OCI-M1 (cell line): ENCODE results near the gene CATSPERZ.
A peak's percentile ranks its signal among the peaks of the same experiment; 100 is the strongest.

Experiments used
- DNase-seq: peaks from one replicate; lab custom pipeline; 2025; lab: John Stamatoyannopoulos, UW

Gene CATSPERZ

DNA sequence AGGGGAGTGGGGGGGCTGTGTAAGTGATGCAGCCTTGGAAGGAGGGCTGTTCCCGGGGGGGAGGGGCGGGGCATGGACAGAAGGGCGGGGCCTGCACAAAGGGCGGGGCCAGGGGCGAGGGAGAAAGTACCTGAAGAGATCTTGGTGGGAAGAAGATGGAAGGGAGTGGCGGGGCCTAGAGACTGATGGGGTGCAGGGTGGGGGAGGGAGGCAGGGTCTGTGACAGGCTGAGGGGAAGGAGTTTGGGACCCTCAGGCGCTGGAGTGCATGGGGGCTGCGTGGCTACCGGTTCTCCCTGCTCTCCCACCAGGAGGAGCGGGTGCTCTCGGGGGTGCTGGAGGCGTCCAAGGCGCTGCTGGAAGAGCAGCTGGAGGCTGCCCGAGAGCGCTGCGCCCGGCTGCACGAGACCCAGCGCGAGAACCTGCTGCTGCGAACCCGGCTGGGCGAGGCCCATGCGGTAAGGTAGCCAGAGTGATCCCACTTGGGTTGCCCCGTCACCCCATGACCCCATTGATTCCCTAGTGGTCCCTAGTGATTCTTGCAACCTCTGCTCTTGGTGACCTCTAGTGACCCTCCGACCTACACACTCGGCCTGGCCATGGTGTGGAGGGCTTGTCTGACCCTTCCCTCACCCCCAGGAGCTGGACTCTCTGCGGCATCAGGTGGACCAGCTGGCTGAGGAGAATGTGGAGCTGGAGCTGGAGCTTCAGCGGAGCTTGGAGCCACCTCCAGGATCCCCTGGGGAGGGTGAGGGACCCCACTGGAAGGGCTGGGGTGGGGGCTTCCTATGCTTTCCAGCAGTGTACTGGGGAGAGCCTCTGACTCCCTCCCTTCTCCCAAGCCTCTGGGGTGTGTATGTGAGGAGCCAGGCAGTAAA lies 42.9 kb downstream of the CATSPERZ start:
- DNase-seq = no peak

GRCh38 chr11:64343767-64344559 lies 43.8 kb downstream of the CATSPERZ start:
- peak; percentile 58 for DNase-seq

DNA sequence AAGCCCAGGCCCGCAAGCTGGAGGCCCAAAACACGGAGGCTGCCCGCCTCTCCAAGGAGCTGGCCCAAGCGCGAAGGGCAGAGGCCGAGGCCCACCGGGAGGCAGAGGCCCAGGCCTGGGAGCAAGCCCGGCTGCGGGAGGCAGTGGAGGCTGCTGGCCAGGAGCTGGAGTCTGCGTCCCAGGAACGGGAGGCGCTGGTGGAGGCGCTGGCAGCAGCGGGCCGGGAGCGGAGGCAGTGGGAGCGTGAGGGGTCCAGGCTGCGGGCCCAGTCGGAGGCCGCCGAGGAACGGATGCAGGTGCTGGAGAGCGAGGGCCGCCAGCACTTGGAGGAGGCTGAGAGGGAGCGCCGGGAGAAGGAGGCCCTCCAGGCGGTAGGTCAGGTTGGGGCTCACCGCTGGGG lies 44.6 kb downstream of the CATSPERZ start:
- DNase-seq = no peak

GRCh38 chr11:64347193-64347867 lies 47.2 kb downstream of the CATSPERZ start:
- no peak for DNase-seq

DNA sequence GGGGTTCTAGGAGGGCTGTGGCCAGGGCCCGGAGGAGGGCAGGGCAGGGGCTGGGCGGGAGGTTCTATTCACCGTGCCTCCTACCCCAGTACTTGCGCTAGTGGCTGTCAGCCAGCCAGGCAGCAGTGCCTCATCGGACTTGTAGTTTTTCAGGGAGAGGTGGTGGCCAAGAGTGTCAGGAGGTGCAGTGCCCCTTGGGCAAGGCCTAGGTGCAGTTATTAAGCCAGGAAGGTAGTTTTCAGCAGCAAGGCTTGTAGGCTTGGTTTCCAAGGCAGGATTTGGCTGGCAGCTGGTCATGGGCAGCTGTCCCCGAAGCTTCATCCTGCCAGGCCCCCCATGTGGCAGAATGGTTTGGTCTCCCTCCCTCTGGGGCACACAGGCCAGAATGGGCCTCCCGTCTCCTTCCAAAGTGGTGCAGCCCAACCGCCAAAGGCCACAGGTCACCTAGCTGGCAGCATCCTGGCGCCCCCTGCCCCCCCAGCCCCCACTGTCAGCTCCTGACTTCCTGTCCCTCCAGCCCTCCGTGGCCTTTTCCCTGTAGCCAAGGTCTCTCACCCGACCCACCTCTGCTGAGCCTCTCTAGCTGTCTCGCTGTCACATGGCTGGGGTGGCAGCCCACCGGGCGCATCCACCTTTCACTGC lies 48.3 kb downstream of the CATSPERZ start:
- DNase-seq = no peak

GRCh38 chr11:64349025-64349387 lies 48.8 kb downstream of the CATSPERZ start:
- DNase-seq = no peak

- no peak for DNase-seq
Measured at GRCh38 chr11:64349404-64349803, 49.2 kb downstream of the CATSPERZ start.

DNA sequence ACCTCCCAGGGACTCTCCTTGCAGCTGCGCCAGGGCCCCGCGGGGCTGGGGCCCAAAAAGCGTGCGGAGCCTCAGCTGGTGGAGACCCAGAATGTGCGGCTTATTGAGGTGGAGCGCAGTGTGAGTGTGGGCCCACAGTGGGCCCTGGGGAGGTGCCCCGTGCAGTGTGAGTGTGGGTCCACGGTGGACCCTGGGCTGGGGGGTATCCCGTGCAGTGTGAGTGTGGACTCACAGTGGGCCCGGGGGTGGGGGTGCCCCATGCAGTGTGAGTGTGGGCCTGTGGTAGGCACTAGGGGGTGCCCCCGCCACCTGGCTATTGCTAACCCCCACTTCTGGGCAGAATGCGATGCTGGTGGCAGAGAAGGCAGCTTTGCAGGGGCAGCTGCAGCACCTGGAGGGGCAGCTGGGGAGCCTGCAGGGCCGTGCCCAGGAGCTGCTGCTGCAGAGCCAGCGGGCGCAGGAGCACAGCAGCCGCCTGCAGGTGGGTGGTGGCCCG lies 51.0 kb downstream of the CATSPERZ start:
- DNase-seq = no peak

- DNase-seq = no peak
Measured at GRCh38 chr11:64352099-64352994, 52.2 kb downstream of the CATSPERZ start.

DNA sequence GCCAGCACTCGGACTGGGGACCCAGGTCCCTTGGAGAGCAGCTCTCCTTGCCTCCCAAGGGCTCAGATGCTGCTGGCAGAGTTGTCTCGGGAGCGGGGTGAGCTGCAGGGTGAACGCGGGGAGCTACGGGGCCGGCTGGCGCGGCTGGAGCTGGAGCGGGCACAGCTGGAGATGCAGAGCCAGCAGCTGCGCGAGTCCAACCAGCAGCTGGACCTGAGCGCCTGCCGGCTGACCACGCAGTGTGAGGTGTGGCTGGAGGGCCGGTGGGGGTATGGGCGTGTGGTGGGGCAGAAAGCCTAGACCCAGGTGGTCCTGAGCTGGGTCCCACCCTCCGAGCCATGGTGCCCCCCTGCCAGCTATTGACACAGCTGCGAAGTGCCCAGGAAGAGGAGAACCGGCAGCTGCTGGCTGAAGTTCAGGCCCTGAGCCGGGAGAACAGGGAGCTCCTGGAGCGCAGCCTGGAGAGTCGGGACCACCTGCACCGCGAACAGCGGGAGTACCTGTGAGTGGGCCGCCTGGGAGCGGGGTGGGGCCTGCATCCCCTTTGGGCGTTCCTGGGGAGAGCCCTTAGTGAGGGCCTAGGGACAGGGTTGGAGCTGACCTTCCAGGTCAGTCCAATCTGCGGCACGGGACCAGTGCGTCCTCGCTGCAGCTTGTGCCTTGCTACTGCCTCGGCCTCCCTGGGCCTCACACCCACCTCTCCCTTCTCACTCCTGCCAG lies 53.0 kb downstream of the CATSPERZ start:
- DNase-seq = no peak

DNA sequence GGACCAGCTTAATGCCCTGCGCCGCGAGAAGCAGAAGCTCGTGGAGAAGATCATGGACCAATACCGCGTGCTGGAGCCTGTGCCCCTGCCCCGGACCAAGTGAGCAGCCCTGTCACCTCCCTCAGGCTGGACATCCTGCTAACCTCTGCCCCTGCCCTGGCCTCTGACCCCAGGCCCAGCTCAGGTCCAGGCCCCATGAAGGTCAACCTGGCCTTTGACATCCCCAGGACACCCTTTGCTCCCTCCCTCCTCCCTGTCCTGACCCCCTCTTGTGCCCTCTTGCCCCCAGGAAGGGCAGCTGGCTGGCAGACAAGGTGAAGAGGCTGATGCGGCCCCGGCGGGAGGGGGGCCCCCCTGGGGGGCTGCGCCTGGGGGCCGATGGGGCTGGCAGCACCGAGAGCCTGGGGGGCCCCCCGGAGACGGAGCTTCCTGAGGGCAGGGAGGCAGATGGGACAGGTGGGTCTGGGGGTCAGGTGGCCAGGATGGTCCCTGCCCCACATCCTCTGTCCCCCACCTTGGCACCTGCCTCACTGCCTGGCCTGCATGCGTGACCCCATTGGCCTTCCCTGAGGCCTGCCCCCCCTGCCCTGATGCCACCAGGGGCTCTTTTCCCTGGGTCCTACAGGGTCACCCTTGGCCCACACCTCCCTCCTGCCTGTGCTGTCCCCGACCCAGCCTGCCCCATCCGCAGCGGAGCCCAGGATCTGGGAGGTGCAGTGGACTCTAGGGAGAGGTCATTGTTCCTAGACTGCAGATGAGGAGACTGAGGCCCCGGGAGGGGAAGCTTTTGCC lies 53.8 kb downstream of the CATSPERZ start:
- no peak for DNase-seq
